Measurements from ENCODE around the gene DYNC1H1.

DNA sequence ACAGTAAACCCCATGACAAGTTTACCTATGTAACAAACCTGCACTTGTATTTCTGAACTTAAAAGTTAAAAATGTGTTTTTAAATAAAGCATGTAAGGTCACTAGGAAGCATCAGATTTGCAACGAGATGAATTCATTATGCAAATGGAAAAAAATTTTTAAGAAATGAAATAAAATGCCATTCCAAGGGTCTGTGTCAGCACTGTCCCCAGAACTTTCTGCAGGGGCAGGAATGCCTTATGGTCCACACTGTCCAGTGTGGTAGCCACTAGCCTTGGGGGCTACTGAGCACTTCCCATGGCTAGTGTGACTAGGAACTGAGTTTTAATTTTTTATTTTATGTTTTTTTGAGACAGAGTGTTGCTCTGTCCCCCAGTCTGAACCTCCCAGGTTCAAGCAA, 73.3 kb downstream of the DYNC1H1 start:
- TF ChIP-seq, protein P1, sequence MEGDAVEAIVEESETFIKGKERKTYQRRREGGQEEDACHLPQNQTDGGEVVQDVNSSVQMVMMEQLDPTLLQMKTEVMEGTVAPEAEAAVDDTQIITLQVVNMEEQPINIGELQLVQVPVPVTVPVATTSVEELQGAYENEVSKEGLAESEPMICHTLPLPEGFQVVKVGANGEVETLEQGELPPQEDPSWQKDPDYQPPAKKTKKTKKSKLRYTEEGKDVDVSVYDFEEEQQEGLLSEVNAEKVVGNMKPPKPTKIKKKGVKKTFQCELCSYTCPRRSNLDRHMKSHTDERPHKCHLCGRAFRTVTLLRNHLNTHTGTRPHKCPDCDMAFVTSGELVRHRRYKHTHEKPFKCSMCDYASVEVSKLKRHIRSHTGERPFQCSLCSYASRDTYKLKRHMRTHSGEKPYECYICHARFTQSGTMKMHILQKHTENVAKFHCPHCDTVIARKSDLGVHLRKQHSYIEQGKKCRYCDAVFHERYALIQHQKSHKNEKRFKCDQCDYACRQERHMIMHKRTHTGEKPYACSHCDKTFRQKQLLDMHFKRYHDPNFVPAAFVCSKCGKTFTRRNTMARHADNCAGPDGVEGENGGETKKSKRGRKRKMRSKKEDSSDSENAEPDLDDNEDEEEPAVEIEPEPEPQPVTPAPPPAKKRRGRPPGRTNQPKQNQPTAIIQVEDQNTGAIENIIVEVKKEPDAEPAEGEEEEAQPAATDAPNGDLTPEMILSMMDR (IDR thresholded peaks at IDR 0.05) = no peak
- no peak for TF ChIP-seq EZH2 (IDR thresholded peaks at IDR 0.05; ENCODE audit: borderline replicate concordance, insufficient read depth, low read depth, low read length, poor library complexity, severe bottlenecking)
